Suprapubic skin (tissue), 3 donors: Measurements from ENCODE around the gene LHX6.

Experiments used
- CTCF ChIP-seq, 2 donors: fragments of 200-600 bp in 1 of 2; fragments of 450-650 bp in 1 of 2; sonication (generic) in 1 of 2; IDR thresholded peaks; one replicate each; pipeline ENCODE4 v1.5.1; 2016 to 2019; ENCODE audit warnings: antibody characterized with exemption in 2 of 2, mild to moderate bottlenecking in 1 of 2, moderate library complexity in 1 of 2
- POLR2A ChIP-seq, 2 donors: fragments of 450-650 bp; IDR thresholded peaks; one replicate each; pipeline ENCODE4 v1.6.1; 2017; ENCODE audit warnings: antibody characterized with exemption in 2 of 2, mild to moderate bottlenecking in 2 of 2, moderate library complexity in 2 of 2

DNA sequence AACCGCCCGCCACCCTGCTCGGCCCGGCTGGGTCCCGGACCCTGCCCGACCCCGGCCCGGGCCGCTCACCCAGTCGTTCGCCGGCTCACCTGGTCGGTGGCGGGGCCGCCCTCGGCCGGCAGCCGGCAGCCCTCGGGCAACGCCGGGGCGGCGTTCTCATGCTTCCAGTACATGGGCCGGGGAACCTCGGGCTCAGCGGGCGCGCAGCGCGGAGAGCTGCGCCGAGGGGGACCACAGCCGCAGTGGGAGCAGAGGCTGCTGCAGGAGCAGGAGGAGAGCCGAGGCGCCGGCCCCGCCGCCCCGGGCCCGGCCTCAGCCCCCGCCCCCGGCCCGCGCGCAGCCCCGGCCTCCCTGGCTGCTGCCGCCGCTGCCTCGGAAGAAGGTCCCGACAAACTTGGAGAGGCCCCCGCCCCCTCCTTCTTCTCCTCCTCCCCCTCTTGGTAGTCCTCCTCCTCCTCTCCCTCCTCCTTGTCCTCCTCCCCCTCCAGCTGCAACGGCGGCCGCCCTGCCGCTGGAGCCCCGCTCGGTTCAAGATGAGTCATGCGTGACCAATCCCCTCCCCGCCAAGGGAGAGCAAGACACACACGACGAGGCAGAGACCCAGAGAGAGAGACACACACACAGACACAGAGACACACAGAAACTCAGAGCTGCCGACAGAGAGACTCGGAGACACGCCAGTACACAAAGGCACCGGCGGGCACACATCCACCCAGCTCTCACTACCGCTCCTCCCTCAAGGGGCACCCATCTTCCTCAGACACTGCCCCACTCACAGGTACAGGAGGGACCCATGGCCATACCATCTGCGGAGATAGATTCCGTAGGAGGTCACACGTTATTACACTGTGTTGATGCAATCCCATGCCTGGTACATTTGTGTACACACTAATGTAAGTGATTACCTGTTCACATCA lies at the start of gene LHX6:
- TF ChIP-seq CTCF (IDR thresholded peaks at IDR 0.05) = no peak
- no peak for TF ChIP-seq POLR2A (IDR thresholded peaks at IDR 0.05)
